Caco-2 (cell line): ENCODE data around the gene GATAD2B. TPM values are rescaled to one million over a fixed set of nuclear protein-coding genes. Genes with fewer than 3 reads are reported as not detected.
"Not testable (repeated sequence)": the region's sequence is repeated elsewhere in the genome, so short reads cannot be mapped to it uniquely, and the experiment has no call there.

Experiments used
- BruUV-seq: library from RNA; stranded (reverse); fragments of 400-500 nt; replicated peaks from 2 replicates; lab custom pipeline; 2021; lab: Mats Ljungman, UMichigan
- CTCF ChIA-PET: fragments of 300-600 bp; sonication (Branson Sonifier 250); formaldehyde crosslinking; loops from one replicate; lab custom pipeline; 2022; ENCODE audit warnings: antibody characterized with exemption; lab: Charles Lee
- POLR2A ChIA-PET: fragments of 300-600 bp; sonication (Branson Sonifier 250); formaldehyde crosslinking; loops from one replicate; lab custom pipeline; 2022; ENCODE audit warnings: antibody characterized with exemption; lab: Charles Lee
- DNase-seq, 2 experiments: peaks; one replicate each; pipeline versions ENCODE4 v3.0.0 to v3.0.0-alpha.2; 2020 to 2022
- H3K27me3 ChIP-seq: replicated peaks from 2 replicates; pipeline ENCODE4 v1.6.0; 2011; ENCODE audit warnings: low read length; ENCODE audit not compliant: control insufficient read depth, insufficient read depth
- H3K36me3 ChIP-seq: 2 replicates; pipeline ENCODE4 v1.5.1; 2011; ENCODE audit warnings: low read length; ENCODE audit not compliant: control insufficient read depth, insufficient read depth
- H3K4me1 ChIP-seq: fragments of 250-450 bp; sonication (Bioruptor Pico); 2 replicates; pipeline ENCODE4 v1.5.1; 2020; ENCODE audit warnings: mild to moderate bottlenecking
- H3K4me3 ChIP-seq: 2 replicates; pipeline ENCODE4 v1.5.1; 2011; ENCODE audit warnings: low read depth, mild to moderate bottlenecking, control low read depth, low read length
- H3K9me3 ChIP-seq: fragments of 250-450 bp; sonication (Bioruptor Pico); 2 replicates; pipeline ENCODE4 v1.5.1; 2020; ENCODE audit warnings: mild to moderate bottlenecking, moderate library complexity
- H3K27ac Mint-ChIP-seq: one replicate; pipeline ENCODE4 v1.8.0; 2022; ENCODE audit warnings: mixed read lengths; ENCODE audit not compliant: unreplicated experiment
- H3K27me3 Mint-ChIP-seq: one replicate; pipeline ENCODE4 v1.8.0; 2022; ENCODE audit warnings: mixed read lengths; ENCODE audit not compliant: insufficient read depth, unreplicated experiment
- H3K36me3 Mint-ChIP-seq: one replicate; pipeline ENCODE4 v1.8.0; 2022; ENCODE audit warnings: mild to moderate bottlenecking, mixed read lengths; ENCODE audit not compliant: insufficient read depth, unreplicated experiment
- H3K4me1 Mint-ChIP-seq: one replicate; pipeline ENCODE4 v1.8.0; 2022; ENCODE audit warnings: low read depth, mixed read lengths; ENCODE audit not compliant: unreplicated experiment
- H3K4me3 Mint-ChIP-seq: one replicate; pipeline ENCODE4 v1.8.0; 2022; ENCODE audit warnings: mild to moderate bottlenecking, moderate library complexity, mixed read lengths; ENCODE audit not compliant: unreplicated experiment
- H3K9me3 Mint-ChIP-seq: one replicate; pipeline ENCODE4 v1.8.0; 2022; ENCODE audit warnings: mixed read lengths; ENCODE audit not compliant: unreplicated experiment
- CTCF ChIP-seq, 2 experiments: fragments of 200-600 bp in 1 of 2; IDR thresholded peaks; 1 replicate in 1 of 2; 2 replicates in 1 of 2; pipeline versions ENCODE4 v1.5.1 to v1.8.0; 2011 to 2022; ENCODE audit warnings: antibody characterized with exemption in 1 of 2, control low read depth in 1 of 2, inconsistent platforms in 1 of 2, low read depth in 1 of 2, low read length in 1 of 2, mild to moderate bottlenecking in 1 of 2, moderate library complexity in 1 of 2; ENCODE audit not compliant: insufficient read depth in 1 of 2, severe bottlenecking in 1 of 2, unreplicated experiment in 1 of 2
- intact Hi-C: fragments of 100-400 bp; cut with micrococcal nuclease; formaldehyde crosslinking; loops from one replicate; pipeline ENCODE4 v1.10.0; 2022; ENCODE audit not compliant: unreplicated experiment
- total RNA-seq: library from RNA; stranded (reverse); gene quantifications from 2 replicates; pipeline ENCODE4 v1.2.3, GENCODE V29; 2022

The GATAD2B gene
- total RNA-seq, 1 experiment from 2014 or later: 38.0 TPM

GRCh38 chr1:153849487-153850185, 73.1 kb downstream of the GATAD2B start:
- Histone ChIP-seq H3K9me3 (no peaks in the 10 kb centered on the region), H3K27me3 (no peaks in the 10 kb centered on the region), H3K36me3 (no peaks in the 10 kb centered on the region; the same call in 1 of the 2 replicates), H3K4me1 (no peaks in the 10 kb centered on the region), H3K4me3 (no peak overlapping the region)
- ChIA-PET POLR2A (no interaction called here), CTCF (no interaction called here)
- DNase-seq: no peak
- H3K36me3 Mint-ChIP-seq: peaks cover 10% of the 10 kb centered on the region
- intact Hi-C loops: no loop called here
- H3K27me3 Mint-ChIP-seq: no peaks in the 10 kb centered on the region
- H3K9me3 Mint-ChIP-seq: no peaks in the 10 kb centered on the region
- no peak for TF ChIP-seq CTCF (IDR thresholded peaks at IDR 0.05; ENCODE audit: insufficient read depth in 1 of 2, low read depth in 1 of 2, low read length in 1 of 2, severe bottlenecking in 1 of 2, unreplicated experiment in 1 of 2)
- H3K4me3 Mint-ChIP-seq: no peak overlapping the region
- H3K27ac Mint-ChIP-seq: no peak overlapping the region
- H3K4me1 Mint-ChIP-seq: peaks cover 4% of the 10 kb centered on the region
- no TSS peak for BruUV-seq

DNA sequence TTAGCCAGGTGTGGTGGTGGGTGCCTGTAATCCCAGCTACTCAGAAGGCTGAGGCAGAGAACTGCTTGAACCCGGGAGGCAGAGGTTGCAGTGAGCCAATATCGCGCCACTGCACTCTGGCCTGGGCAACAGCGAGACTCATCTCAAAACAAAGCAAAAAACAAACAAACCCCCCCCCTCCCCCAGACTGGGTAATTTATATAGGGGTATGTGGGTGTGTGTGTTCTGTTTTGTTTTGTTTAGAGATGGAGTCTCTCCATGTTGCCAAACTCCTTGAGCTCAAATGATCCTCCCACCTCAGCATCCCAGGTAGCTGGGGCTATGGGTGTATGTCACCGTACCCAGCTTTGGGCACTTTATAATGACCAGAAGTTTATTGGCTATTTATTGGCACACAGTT, 74.0 kb downstream of the GATAD2B start:
- DNase-seq: no peak
- H3K4me1 ChIP-seq: no peaks in the 10 kb centered on the region
- ChIA-PET POLR2A (no interaction called here), CTCF (no interaction called here)
- no peak overlapping the region for H3K4me3 ChIP-seq
- Mint-ChIP-seq H3K4me1 (peaks cover 7% of the 10 kb centered on the region), H3K4me3 (no peak overlapping the region), H3K27ac (no peak overlapping the region), H3K36me3 (peaks cover 10% of the 10 kb centered on the region), H3K9me3 (no peaks in the 10 kb centered on the region), H3K27me3 (no peaks in the 10 kb centered on the region)
- no peaks in the 10 kb centered on the region for H3K27me3 ChIP-seq
- H3K36me3 ChIP-seq: no peaks in the 10 kb centered on the region; the same call in 1 of the 2 replicates
- no TSS peak for BruUV-seq
- no peaks in the 10 kb centered on the region for H3K9me3 ChIP-seq
- intact Hi-C loops: no loop called here
- TF ChIP-seq CTCF (IDR thresholded peaks at IDR 0.05; ENCODE audit: insufficient read depth in 1 of 2, low read depth in 1 of 2, low read length in 1 of 2, severe bottlenecking in 1 of 2, unreplicated experiment in 1 of 2): no peak

DNA sequence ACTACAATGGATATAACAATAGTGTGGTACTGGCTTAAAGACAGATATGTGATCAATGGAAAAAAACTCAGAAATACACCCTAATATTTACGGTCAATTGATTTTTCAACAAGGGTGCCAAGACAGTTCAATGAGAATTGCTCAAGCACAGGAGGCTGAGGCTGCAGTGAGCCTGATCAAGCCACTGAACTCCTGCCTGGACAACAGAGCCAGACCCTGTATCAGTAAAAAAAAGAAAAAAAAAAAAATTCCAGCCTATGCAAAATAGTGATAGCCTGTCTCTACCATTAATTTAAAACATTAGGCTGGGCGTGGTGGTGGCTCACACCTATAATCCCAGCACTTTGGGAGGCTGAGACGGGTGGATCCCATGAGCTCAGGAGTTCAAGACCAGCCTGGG, 77.6 kb downstream of the GATAD2B start:
- H3K27me3 ChIP-seq: no peaks in the 10 kb centered on the region
- H3K9me3 Mint-ChIP-seq: no peaks in the 10 kb centered on the region
- POLR2A ChIA-PET: interaction anchor here (0.7 kb wide), 1 partner anchor 37 kb away, joined by 4 read pairs; no protein-coding TSS in a partner anchor
- no peaks in the 10 kb centered on the region for H3K36me3 ChIP-seq
- H3K9me3 ChIP-seq: no peaks in the 10 kb centered on the region
- no peak for TF ChIP-seq CTCF (IDR thresholded peaks at IDR 0.05; ENCODE audit: insufficient read depth in 1 of 2, low read depth in 1 of 2, low read length in 1 of 2, severe bottlenecking in 1 of 2, unreplicated experiment in 1 of 2)
- peaks cover 15% of the 10 kb centered on the region for H3K36me3 Mint-ChIP-seq
- H3K4me1 Mint-ChIP-seq: peaks cover 11% of the 10 kb centered on the region
- no peak for DNase-seq
- no peaks in the 10 kb centered on the region for H3K4me1 ChIP-seq
- no peaks in the 10 kb centered on the region for H3K27me3 Mint-ChIP-seq
- H3K27ac Mint-ChIP-seq: no peak overlapping the region
- intact Hi-C loops: no loop called here
- CTCF ChIA-PET: no interaction called here
- BruUV-seq: no TSS peak
- no peak overlapping the region for H3K4me3 ChIP-seq
- no peak overlapping the region for H3K4me3 Mint-ChIP-seq

DNA sequence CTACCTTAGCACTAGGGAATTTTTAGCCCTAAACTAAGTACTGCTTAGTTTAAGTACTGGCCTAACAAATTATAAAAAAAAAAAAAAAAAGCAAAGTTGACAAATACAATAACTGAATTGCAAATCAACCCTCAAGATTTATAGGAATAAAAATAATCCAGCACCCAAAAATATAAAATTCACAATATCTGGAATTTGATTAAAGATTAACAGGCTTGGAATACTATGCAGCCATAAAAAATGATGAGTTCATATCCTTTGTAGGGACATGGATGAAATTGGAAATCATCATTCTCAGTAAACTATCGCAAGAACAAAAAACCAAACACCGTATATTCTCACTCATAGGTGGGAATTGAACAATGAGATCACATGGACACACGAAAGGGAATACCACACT, 78.4 kb downstream of the GATAD2B start:
- H3K27ac Mint-ChIP-seq, H3K9me3 Mint-ChIP-seq, H3K9me3 ChIP-seq, H3K36me3 Mint-ChIP-seq, DNase-seq, H3K4me3 Mint-ChIP-seq, H3K27me3 ChIP-seq, H3K27me3 Mint-ChIP-seq, H3K36me3 ChIP-seq, H3K4me1 ChIP-seq, CTCF ChIA-PET, BruUV-seq, intact Hi-C loops, POLR2A ChIA-PET, H3K4me3 ChIP-seq: not testable (repeated sequence)
- H3K4me1 Mint-ChIP-seq: peaks cover 11% of the 10 kb centered on the region
